ENCODE data around the gene ARHGAP10. TPM values are rescaled to one million over a fixed set of nuclear protein-coding genes. Genes with fewer than 3 reads are reported as not detected.
A peak's percentile ranks its signal among the peaks of the same experiment; 100 is the strongest.
"Not testable (repeated sequence)": the region's sequence is repeated elsewhere in the genome, so short reads cannot be mapped to it uniquely, and the experiment has no call there.

Gene ARHGAP10
- polyA plus RNA-seq, 1 donor = 11.0 TPM

GRCh38 chr4:147994491-147995385 is 262.9 kb downstream of the ARHGAP10 start:
- Histone ChIP-seq H3K9me3 (ENCODE audit: control insufficient read depth, low read depth, low read length) (no peaks in the 10 kb centered on the region), H3K4me1 (ENCODE audit: control insufficient read depth, insufficient read depth, low read length) (no peaks in the 10 kb centered on the region), H3K27me3 (ENCODE audit: control insufficient read depth, insufficient read depth, low read length) (no peaks in the 10 kb centered on the region), H3K36me3 (ENCODE audit: control insufficient read depth, insufficient read depth, low read length) (peaks cover 2% of the 10 kb centered on the region), H3K27ac (ENCODE audit: low read length) (no peak overlapping the region), H3K4me3 (ENCODE audit: low read length) (no peak overlapping the region)
- WGBS (ENCODE audit: insufficient coverage, low lambda C conversion rate) = 85% methylated on average over 7 of the region's 10 CpGs
- no peak for DNase-seq

- 100% methylated on average over 1 of the region's 3 CpGs for WGBS (ENCODE audit: insufficient coverage, low lambda C conversion rate)
- Histone ChIP-seq H3K36me3 (ENCODE audit: control insufficient read depth, insufficient read depth, low read length) (no peaks in the 10 kb centered on the region), H3K27ac (ENCODE audit: low read length) (no peak overlapping the region), H3K4me1 (ENCODE audit: control insufficient read depth, insufficient read depth, low read length) (no peaks in the 10 kb centered on the region), H3K9me3 (ENCODE audit: control insufficient read depth, low read depth, low read length) (no peaks in the 10 kb centered on the region), H3K27me3 (ENCODE audit: control insufficient read depth, insufficient read depth, low read length) (no peaks in the 10 kb centered on the region), H3K4me3 (ENCODE audit: low read length) (no peak overlapping the region)
- DNase-seq = no peak
These were observed 265.0 kb downstream of the ARHGAP10 start for GRCh38 chr4:147996859-147997258.

GRCh38 chr4:148000038-148000437 is 268.1 kb downstream of the ARHGAP10 start:
- H3K27me3 ChIP-seq (ENCODE audit: control insufficient read depth, insufficient read depth, low read length); H3K36me3 ChIP-seq (ENCODE audit: control insufficient read depth, insufficient read depth, low read length); H3K27ac ChIP-seq (ENCODE audit: low read length); DNase-seq; H3K9me3 ChIP-seq (ENCODE audit: control insufficient read depth, low read depth, low read length); H3K4me1 ChIP-seq (ENCODE audit: control insufficient read depth, insufficient read depth, low read length); H3K4me3 ChIP-seq (ENCODE audit: low read length): not testable (repeated sequence)
- WGBS (ENCODE audit: insufficient coverage, low lambda C conversion rate) = no CpG with 5 or more reads among the region's 1 CpG

- H3K4me1 ChIP-seq (ENCODE audit: control insufficient read depth, insufficient read depth, low read length) = no peaks in the 10 kb centered on the region
- no CpG with 5 or more reads among the region's 6 CpGs for WGBS (ENCODE audit: insufficient coverage, low lambda C conversion rate)
- no peak overlapping the region for H3K4me3 ChIP-seq (ENCODE audit: low read length)
- no peaks in the 10 kb centered on the region for H3K27me3 ChIP-seq (ENCODE audit: control insufficient read depth, insufficient read depth, low read length)
- no peaks in the 10 kb centered on the region for H3K9me3 ChIP-seq (ENCODE audit: control insufficient read depth, low read depth, low read length)
- H3K36me3 ChIP-seq (ENCODE audit: control insufficient read depth, insufficient read depth, low read length) = no peaks in the 10 kb centered on the region
- no peak overlapping the region for H3K27ac ChIP-seq (ENCODE audit: low read length)
- DNase-seq = no peak
These were observed 272.5 kb downstream of the ARHGAP10 start for GRCh38 chr4:148004228-148004857.

GRCh38 chr4:148006001-148006400 is 274.1 kb downstream of the ARHGAP10 start:
- no peak for DNase-seq
- Histone ChIP-seq H3K4me3 (ENCODE audit: low read length) (no peak overlapping the region), H3K27me3 (ENCODE audit: control insufficient read depth, insufficient read depth, low read length) (no peaks in the 10 kb centered on the region), H3K9me3 (ENCODE audit: control insufficient read depth, low read depth, low read length) (no peaks in the 10 kb centered on the region), H3K4me1 (ENCODE audit: control insufficient read depth, insufficient read depth, low read length) (no peaks in the 10 kb centered on the region), H3K36me3 (ENCODE audit: control insufficient read depth, insufficient read depth, low read length) (no peaks in the 10 kb centered on the region), H3K27ac (ENCODE audit: low read length) (no peak overlapping the region)
- no CpG with 5 or more reads among the region's 11 CpGs for WGBS (ENCODE audit: insufficient coverage, low lambda C conversion rate)

- no peak for DNase-seq
- Histone ChIP-seq H3K9me3 (ENCODE audit: control insufficient read depth, low read depth, low read length) (no peaks in the 10 kb centered on the region), H3K4me1 (ENCODE audit: control insufficient read depth, insufficient read depth, low read length) (no peaks in the 10 kb centered on the region), H3K4me3 (ENCODE audit: low read length) (no peak overlapping the region), H3K27me3 (ENCODE audit: control insufficient read depth, insufficient read depth, low read length) (no peaks in the 10 kb centered on the region), H3K36me3 (ENCODE audit: control insufficient read depth, insufficient read depth, low read length) (no peaks in the 10 kb centered on the region), H3K27ac (ENCODE audit: low read length) (no peak overlapping the region)
- 90% methylated on average over 2 of the region's 7 CpGs for WGBS (ENCODE audit: insufficient coverage, low lambda C conversion rate)
These were observed 275.4 kb downstream of the ARHGAP10 start for GRCh38 chr4:148007314-148007760.

- H3K4me3 ChIP-seq (ENCODE audit: low read length) = no peak overlapping the region
- no peaks in the 10 kb centered on the region for H3K4me1 ChIP-seq (ENCODE audit: control insufficient read depth, insufficient read depth, low read length)
- H3K9me3 ChIP-seq (ENCODE audit: control insufficient read depth, low read depth, low read length) = no peaks in the 10 kb centered on the region
- WGBS (ENCODE audit: insufficient coverage, low lambda C conversion rate) = no CpG with 5 or more reads among the region's 3 CpGs
- H3K27me3 ChIP-seq (ENCODE audit: control insufficient read depth, insufficient read depth, low read length) = no peaks in the 10 kb centered on the region
- no peak for DNase-seq
- H3K36me3 ChIP-seq (ENCODE audit: control insufficient read depth, insufficient read depth, low read length) = no peaks in the 10 kb centered on the region
- no peak overlapping the region for H3K27ac ChIP-seq (ENCODE audit: low read length)
These were observed 275.9 kb downstream of the ARHGAP10 start for GRCh38 chr4:148007792-148008191.

GRCh38 chr4:148015058-148015457 is 283.2 kb downstream of the ARHGAP10 start:
- peak; percentile 3 to 6 for DNase-seq
- WGBS (ENCODE audit: insufficient coverage, low lambda C conversion rate) = no CpG with 5 or more reads among the region's 2 CpGs
- Histone ChIP-seq H3K4me3 (ENCODE audit: low read length) (no peak overlapping the region), H3K36me3 (ENCODE audit: control insufficient read depth, insufficient read depth, low read length) (no peaks in the 10 kb centered on the region), H3K9me3 (ENCODE audit: control insufficient read depth, low read depth, low read length) (no peaks in the 10 kb centered on the region), H3K27me3 (ENCODE audit: control insufficient read depth, insufficient read depth, low read length) (no peaks in the 10 kb centered on the region), H3K4me1 (ENCODE audit: control insufficient read depth, insufficient read depth, low read length) (peaks cover 4% of the 10 kb centered on the region), H3K27ac (ENCODE audit: low read length) (no peak overlapping the region)

GRCh38 chr4:148015468-148015867 is 283.6 kb downstream of the ARHGAP10 start:
- no peaks in the 10 kb centered on the region for H3K9me3 ChIP-seq (ENCODE audit: control insufficient read depth, low read depth, low read length)
- WGBS (ENCODE audit: insufficient coverage, low lambda C conversion rate) = 83% methylated on average over 1 of the region's 8 CpGs
- H3K4me3 ChIP-seq (ENCODE audit: low read length) = no peak overlapping the region
- no peaks in the 10 kb centered on the region for H3K27me3 ChIP-seq (ENCODE audit: control insufficient read depth, insufficient read depth, low read length)
- peaks cover 4% of the 10 kb centered on the region for H3K4me1 ChIP-seq (ENCODE audit: control insufficient read depth, insufficient read depth, low read length)
- no peak overlapping the region for H3K27ac ChIP-seq (ENCODE audit: low read length)
- no peaks in the 10 kb centered on the region for H3K36me3 ChIP-seq (ENCODE audit: control insufficient read depth, insufficient read depth, low read length)
- DNase-seq = no peak

- Histone ChIP-seq H3K4me1 (ENCODE audit: control insufficient read depth, insufficient read depth, low read length) (peaks cover 4% of the 10 kb centered on the region), H3K36me3 (ENCODE audit: control insufficient read depth, insufficient read depth, low read length) (no peaks in the 10 kb centered on the region), H3K27me3 (ENCODE audit: control insufficient read depth, insufficient read depth, low read length) (no peaks in the 10 kb centered on the region), H3K27ac (ENCODE audit: low read length) (no peak overlapping the region), H3K9me3 (ENCODE audit: control insufficient read depth, low read depth, low read length) (no peaks in the 10 kb centered on the region), H3K4me3 (ENCODE audit: low read length) (no peak overlapping the region)
- whole genome bisulfite sequencing (ENCODE audit: insufficient coverage, low lambda C conversion rate) = 100% methylated on average over 2 of the region's 6 CpGs
- DNase-seq = no peak
These were observed 284.3 kb downstream of the ARHGAP10 start for GRCh38 chr4:148016063-148016637.

Data from large intestine (tissue), 3 donors.